ENCODE results near the gene PDILT.

- TF ChIP-seq, protein P1, sequence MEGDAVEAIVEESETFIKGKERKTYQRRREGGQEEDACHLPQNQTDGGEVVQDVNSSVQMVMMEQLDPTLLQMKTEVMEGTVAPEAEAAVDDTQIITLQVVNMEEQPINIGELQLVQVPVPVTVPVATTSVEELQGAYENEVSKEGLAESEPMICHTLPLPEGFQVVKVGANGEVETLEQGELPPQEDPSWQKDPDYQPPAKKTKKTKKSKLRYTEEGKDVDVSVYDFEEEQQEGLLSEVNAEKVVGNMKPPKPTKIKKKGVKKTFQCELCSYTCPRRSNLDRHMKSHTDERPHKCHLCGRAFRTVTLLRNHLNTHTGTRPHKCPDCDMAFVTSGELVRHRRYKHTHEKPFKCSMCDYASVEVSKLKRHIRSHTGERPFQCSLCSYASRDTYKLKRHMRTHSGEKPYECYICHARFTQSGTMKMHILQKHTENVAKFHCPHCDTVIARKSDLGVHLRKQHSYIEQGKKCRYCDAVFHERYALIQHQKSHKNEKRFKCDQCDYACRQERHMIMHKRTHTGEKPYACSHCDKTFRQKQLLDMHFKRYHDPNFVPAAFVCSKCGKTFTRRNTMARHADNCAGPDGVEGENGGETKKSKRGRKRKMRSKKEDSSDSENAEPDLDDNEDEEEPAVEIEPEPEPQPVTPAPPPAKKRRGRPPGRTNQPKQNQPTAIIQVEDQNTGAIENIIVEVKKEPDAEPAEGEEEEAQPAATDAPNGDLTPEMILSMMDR (IDR thresholded peaks at IDR 0.05): no peak
- peak in 1 of 3 donors; percentile 15 for TF ChIP-seq POLR2A (IDR thresholded peaks at IDR 0.05)
Observed at GRCh38 chr16:20333120-20333519, 71.4 kb downstream of the PDILT start.

All from body of pancreas (tissue), 4 donors.